ENCODE data around the gene GRID2.
"Not testable (repeated sequence)": the region's sequence is repeated elsewhere in the genome, so short reads cannot be mapped to it uniquely, and the experiment has no call there.

DNA sequence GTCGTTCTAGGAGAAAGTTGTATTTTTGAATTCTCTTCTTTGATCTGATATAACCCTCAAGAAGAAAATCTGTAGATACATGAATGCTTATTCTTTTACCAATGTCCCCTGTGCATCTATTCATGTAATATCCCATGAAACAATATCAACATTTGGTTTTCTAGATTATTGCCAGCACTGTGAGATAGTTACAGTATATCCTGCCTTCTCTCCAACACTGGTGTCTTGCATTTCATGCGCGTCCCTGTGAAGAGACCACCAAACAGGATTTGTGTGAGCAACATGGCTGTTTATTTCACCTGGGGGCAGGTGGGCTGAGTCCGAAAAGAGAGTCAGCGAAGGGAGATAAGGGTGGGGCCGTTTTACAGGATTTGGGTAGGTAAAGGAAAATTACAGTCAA, 135.0 kb downstream of the GRID2 start:
- TF ChIP-seq, protein P1, sequence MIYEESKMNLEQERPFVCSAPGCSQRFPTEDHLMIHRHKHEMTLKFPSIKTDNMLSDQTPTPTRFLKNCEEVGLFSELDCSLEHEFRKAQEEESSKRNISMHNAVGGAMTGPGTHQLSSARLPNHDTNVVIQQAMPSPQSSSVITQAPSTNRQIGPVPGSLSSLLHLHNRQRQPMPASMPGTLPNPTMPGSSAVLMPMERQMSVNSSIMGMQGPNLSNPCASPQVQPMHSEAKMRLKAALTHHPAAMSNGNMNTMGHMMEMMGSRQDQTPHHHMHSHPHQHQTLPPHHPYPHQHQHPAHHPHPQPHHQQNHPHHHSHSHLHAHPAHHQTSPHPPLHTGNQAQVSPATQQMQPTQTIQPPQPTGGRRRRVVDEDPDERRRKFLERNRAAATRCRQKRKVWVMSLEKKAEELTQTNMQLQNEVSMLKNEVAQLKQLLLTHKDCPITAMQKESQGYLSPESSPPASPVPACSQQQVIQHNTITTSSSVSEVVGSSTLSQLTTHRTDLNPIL (CRISPR knock-in tag; IDR thresholded peaks at IDR 0.05; ENCODE audit: low read depth): not testable (repeated sequence)
- TF ChIP-seq CSDC2 (CRISPR knock-in tag; IDR thresholded peaks at IDR 0.05); GLIS3 (CRISPR knock-in tag; IDR thresholded peaks at IDR 0.05); RARB (CRISPR knock-in tag; IDR thresholded peaks at IDR 0.05); SNAI2 (CRISPR knock-in tag; IDR thresholded peaks at IDR 0.05); ISL1 (CRISPR knock-in tag; IDR thresholded peaks at IDR 0.05); ZFP30 (CRISPR knock-in tag; IDR thresholded peaks at IDR 0.05); ZFP3 (CRISPR knock-in tag; IDR thresholded peaks at IDR 0.05); ZNF565 (CRISPR knock-in tag; conservative IDR thresholded peaks at IDR 0.05; ENCODE audit: low read depth); PPARA (CRISPR knock-in tag; IDR thresholded peaks at IDR 0.05; ENCODE audit: borderline replicate concordance); ZNF70 (CRISPR knock-in tag; IDR thresholded peaks at IDR 0.05): not testable (repeated sequence)
- TF ChIP-seq, protein P2, sequence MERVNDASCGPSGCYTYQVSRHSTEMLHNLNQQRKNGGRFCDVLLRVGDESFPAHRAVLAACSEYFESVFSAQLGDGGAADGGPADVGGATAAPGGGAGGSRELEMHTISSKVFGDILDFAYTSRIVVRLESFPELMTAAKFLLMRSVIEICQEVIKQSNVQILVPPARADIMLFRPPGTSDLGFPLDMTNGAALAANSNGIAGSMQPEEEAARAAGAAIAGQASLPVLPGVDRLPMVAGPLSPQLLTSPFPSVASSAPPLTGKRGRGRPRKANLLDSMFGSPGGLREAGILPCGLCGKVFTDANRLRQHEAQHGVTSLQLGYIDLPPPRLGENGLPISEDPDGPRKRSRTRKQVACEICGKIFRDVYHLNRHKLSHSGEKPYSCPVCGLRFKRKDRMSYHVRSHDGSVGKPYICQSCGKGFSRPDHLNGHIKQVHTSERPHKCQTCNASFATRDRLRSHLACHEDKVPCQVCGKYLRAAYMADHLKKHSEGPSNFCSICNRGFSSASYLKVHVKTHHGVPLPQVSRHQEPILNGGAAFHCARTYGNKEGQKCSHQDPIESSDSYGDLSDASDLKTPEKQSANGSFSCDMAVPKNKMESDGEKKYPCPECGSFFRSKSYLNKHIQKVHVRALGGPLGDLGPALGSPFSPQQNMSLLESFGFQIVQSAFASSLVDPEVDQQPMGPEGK (CRISPR knock-in tag; IDR thresholded peaks at IDR 0.05; ENCODE audit: borderline replicate concordance): not testable (repeated sequence)
- TF ChIP-seq, protein P3, sequence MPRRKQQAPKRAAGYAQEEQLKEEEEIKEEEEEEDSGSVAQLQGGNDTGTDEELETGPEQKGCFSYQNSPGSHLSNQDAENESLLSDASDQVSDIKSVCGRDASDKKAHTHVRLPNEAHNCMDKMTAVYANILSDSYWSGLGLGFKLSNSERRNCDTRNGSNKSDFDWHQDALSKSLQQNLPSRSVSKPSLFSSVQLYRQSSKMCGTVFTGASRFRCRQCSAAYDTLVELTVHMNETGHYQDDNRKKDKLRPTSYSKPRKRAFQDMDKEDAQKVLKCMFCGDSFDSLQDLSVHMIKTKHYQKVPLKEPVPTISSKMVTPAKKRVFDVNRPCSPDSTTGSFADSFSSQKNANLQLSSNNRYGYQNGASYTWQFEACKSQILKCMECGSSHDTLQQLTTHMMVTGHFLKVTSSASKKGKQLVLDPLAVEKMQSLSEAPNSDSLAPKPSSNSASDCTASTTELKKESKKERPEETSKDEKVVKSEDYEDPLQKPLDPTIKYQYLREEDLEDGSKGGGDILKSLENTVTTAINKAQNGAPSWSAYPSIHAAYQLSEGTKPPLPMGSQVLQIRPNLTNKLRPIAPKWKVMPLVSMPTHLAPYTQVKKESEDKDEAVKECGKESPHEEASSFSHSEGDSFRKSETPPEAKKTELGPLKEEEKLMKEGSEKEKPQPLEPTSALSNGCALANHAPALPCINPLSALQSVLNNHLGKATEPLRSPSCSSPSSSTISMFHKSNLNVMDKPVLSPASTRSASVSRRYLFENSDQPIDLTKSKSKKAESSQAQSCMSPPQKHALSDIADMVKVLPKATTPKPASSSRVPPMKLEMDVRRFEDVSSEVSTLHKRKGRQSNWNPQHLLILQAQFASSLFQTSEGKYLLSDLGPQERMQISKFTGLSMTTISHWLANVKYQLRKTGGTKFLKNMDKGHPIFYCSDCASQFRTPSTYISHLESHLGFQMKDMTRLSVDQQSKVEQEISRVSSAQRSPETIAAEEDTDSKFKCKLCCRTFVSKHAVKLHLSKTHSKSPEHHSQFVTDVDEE (CRISPR knock-in tag; IDR thresholded peaks at IDR 0.05): not testable (repeated sequence)

Data from SK-N-SH treated with all-trans-retinoic acid at 6 μM for 48 hours (cell line).